ENCODE results near the gene NMU. TPM values are rescaled to one million over a fixed set of nuclear protein-coding genes. Genes with fewer than 3 reads are reported as not detected.
A peak's percentile ranks its signal among the peaks of the same experiment; 100 is the strongest.

The NMU gene
- total and polyA plus RNA-seq, 9 of the 15 experiments (the other 6 are each of a cell fraction or from before 2014, with no cell fraction given), result 73.8 to 846 (median 599) TPM

DNA sequence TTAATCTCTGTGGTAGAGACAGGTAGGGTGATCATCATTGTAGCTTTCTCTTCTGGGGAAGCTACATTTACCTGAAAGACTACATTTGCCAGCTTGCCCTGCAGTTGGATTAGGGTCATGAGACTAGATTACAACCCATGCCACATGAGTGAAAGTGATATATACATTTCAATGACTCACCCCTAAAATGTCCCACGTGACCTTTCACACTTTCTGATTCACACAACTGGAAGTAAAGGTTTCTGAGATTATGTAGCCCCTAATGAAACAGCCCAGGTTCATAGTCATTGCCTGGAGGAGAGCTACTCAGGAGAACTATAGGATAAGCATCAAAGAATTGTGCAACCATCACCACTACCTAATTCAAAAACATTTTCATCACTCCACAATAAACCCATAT lies 61.8 kb downstream of the NMU start:
- in situ Hi-C loops (cut with MboI), result no loop called here
- WGBS (ENCODE audit: insufficient coverage, low coverage, missing lambda C conversion rate), result 20% methylated on average over 1 of the region's 1 CpG

More for the DNA sequence above, 61.8 kb downstream of the NMU start:
- Histone ChIP-seq H3K4me2 (ENCODE audit: insufficient read depth, low read length) (no peak overlapping the region), H2AFZ (ENCODE audit: low read depth, low read length) (no peak overlapping the region), H3K27me3 (ENCODE audit: control insufficient read depth in 2 of 2, insufficient read depth in 2 of 2, low read length in 2 of 2) (no peaks in the 10 kb centered on the region), H4K20me1 (replicated peaks; ENCODE audit: control insufficient read depth, insufficient read depth, low read length) (no peaks in the 10 kb centered on the region), H3K27ac (ENCODE audit: extremely low read depth, low read depth, low read length) (no peak overlapping the region), H3K9me1 (ENCODE audit: control insufficient read depth, insufficient read depth, low read length) (no peaks in the 10 kb centered on the region), H3K9ac (ENCODE audit: insufficient read depth in 1 of 2, low read depth in 2 of 2, low read length in 2 of 2) (no peak overlapping the region), H3K9me3 (replicated peaks; ENCODE audit: control insufficient read depth, insufficient read depth, low read depth, low read length) (peaks cover 2% of the 10 kb centered on the region), H3K36me3 (ENCODE audit: control insufficient read depth, insufficient read depth, low read length) (peaks cover 10% of the 10 kb centered on the region; the same call in 2 of the 3 replicates), H3K79me2 (ENCODE audit: control insufficient read depth, insufficient read depth, low read length) (no peaks in the 10 kb centered on the region), H3K4me1 (replicated peaks in 1 of 2; ENCODE audit: control insufficient read depth in 2 of 2, insufficient read depth in 2 of 2, low read length in 2 of 2) (no peaks in the 10 kb centered on the region), H3K4me3 (no peak overlapping the region)
- intact Hi-C loops (cut with micrococcal nuclease), result no loop called here
- no peak for FAIRE-seq
- no peak for ATAC-seq
- ChIA-PET CTCF (ENCODE audit: low intra/inter-chr PET ratio) (no interaction called here), POLR2A (interaction anchor here (0.8 kb wide), 1 partner anchor 19 kb away, joined by 3 read pairs; no protein-coding TSS in a partner anchor)
- TF ChIP-seq, protein P1, sequence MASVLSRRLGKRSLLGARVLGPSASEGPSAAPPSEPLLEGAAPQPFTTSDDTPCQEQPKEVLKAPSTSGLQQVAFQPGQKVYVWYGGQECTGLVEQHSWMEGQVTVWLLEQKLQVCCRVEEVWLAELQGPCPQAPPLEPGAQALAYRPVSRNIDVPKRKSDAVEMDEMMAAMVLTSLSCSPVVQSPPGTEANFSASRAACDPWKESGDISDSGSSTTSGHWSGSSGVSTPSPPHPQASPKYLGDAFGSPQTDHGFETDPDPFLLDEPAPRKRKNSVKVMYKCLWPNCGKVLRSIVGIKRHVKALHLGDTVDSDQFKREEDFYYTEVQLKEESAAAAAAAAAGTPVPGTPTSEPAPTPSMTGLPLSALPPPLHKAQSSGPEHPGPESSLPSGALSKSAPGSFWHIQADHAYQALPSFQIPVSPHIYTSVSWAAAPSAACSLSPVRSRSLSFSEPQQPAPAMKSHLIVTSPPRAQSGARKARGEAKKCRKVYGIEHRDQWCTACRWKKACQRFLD (CRISPR knock-in tag; IDR thresholded peaks at IDR 0.05), result no peak
- TF ChIP-seq, protein P2, sequence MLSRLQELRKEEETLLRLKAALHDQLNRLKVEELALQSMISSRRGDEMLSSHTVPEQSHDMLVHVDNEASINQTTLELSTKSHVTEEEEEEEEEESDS (CRISPR knock-in tag; IDR thresholded peaks at IDR 0.05), result no peak
- TF ChIP-seq CBX3 (IDR thresholded peaks at IDR 0.05; ENCODE audit: borderline replicate concordance in 1 of 2, low read length in 2 of 2) (no peak), HDAC8 (tag; IDR thresholded peaks at IDR 0.05) (no peak), PRMT5 (CRISPR knock-in tag; IDR thresholded peaks at IDR 0.05) (no peak), CEBPB (tag; IDR thresholded peaks at IDR 0.05) (peak; percentile 63), MEIS2 (IDR thresholded peaks at IDR 0.05; ENCODE audit: partially characterized antibody) (no peak), HLTF (IDR thresholded peaks at IDR 0.05) (no peak), CBFA2T2 (conservative IDR thresholded peaks at IDR 0.05) (0 out of 2 replicates have a peak, but pooled peaks have one; percentile 16), NCOA4 (IDR thresholded peaks at IDR 0.05; ENCODE audit: partially characterized antibody) (no peak), ZNF766 (CRISPR knock-in tag; conservative IDR thresholded peaks at IDR 0.05) (no peak), TAL1 (IDR thresholded peaks at IDR 0.05) (no peak), ZNF143 (CRISPR knock-in tag; IDR thresholded peaks at IDR 0.05) (no peak), GATAD2A (IDR thresholded peaks at IDR 0.05) (no peak)
- TF ChIP-seq, protein P3, sequence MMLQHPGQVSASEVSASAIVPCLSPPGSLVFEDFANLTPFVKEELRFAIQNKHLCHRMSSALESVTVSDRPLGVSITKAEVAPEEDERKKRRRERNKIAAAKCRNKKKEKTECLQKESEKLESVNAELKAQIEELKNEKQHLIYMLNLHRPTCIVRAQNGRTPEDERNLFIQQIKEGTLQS (IDR thresholded peaks at IDR 0.05), result peak; percentile 37; the same call in 1 of the 2 replicates
- TF ChIP-seq, protein P3 (CRISPR knock-in tag; conservative IDR thresholded peaks at IDR 0.05), result no peak
- TF ChIP-seq, protein P4, sequence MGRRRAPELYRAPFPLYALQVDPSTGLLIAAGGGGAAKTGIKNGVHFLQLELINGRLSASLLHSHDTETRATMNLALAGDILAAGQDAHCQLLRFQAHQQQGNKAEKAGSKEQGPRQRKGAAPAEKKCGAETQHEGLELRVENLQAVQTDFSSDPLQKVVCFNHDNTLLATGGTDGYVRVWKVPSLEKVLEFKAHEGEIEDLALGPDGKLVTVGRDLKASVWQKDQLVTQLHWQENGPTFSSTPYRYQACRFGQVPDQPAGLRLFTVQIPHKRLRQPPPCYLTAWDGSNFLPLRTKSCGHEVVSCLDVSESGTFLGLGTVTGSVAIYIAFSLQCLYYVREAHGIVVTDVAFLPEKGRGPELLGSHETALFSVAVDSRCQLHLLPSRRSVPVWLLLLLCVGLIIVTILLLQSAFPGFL (CRISPR knock-in tag; IDR thresholded peaks at IDR 0.05), result no peak
- TF ChIP-seq, protein P5, sequence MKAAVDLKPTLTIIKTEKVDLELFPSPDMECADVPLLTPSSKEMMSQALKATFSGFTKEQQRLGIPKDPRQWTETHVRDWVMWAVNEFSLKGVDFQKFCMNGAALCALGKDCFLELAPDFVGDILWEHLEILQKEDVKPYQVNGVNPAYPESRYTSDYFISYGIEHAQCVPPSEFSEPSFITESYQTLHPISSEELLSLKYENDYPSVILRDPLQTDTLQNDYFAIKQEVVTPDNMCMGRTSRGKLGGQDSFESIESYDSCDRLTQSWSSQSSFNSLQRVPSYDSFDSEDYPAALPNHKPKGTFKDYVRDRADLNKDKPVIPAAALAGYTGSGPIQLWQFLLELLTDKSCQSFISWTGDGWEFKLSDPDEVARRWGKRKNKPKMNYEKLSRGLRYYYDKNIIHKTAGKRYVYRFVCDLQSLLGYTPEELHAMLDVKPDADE (conservative IDR thresholded peaks at IDR 0.05; ENCODE audit: control insufficient read depth, low read depth, low read length), result no peak
- TF ChIP-seq, protein P6, sequence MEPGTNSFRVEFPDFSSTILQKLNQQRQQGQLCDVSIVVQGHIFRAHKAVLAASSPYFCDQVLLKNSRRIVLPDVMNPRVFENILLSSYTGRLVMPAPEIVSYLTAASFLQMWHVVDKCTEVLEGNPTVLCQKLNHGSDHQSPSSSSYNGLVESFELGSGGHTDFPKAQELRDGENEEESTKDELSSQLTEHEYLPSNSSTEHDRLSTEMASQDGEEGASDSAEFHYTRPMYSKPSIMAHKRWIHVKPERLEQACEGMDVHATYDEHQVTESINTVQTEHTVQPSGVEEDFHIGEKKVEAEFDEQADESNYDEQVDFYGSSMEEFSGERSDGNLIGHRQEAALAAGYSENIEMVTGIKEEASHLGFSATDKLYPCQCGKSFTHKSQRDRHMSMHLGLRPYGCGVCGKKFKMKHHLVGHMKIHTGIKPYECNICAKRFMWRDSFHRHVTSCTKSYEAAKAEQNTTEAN (CRISPR knock-in tag; IDR thresholded peaks at IDR 0.05), result no peak
- no TSS peak for BruUV-seq (replicated peaks)
- no peak for DNase-seq (ENCODE audit: extremely low read depth in 1 of 4, low spot score in 3 of 4)

Measured in K562 (cell line).